Natural killer cell (primary cell): ENCODE measurements around the gene SNX5. TPM values are rescaled to one million over a fixed set of nuclear protein-coding genes. Genes with fewer than 3 reads are reported as not detected.

Experiments used
- ATAC-seq, 3 donors: fragments of 150-1000 bp in 2 of 3; fragments of 200-7000 bp in 1 of 3; cut with Tn5 transposase; 1 replicate in 1 of 3; 2 replicates in 2 of 3; pipeline ENCODE4 v1.10.0; 2021; ENCODE audit warnings: mild to moderate bottlenecking in 2 of 3, moderate library complexity in 2 of 3
- DNase-seq, 2 donors: peaks; one replicate each; pipeline versions ENCODE4 v3.0.0 to v3.0.0-alpha.2; 2013 to 2021; ENCODE audit warnings: mixed read lengths in 1 of 2
- H3K27ac ChIP-seq: one replicate; pipeline ENCODE4 v1.5.1; 2013; ENCODE audit warnings: mild to moderate bottlenecking, low read length
- H3K27me3 ChIP-seq: one replicate; pipeline ENCODE4 v1.6.1; 2013; ENCODE audit warnings: low read length; ENCODE audit not compliant: control insufficient read depth, insufficient read depth
- H3K36me3 ChIP-seq: one replicate; pipeline ENCODE4 v1.6.1; 2013; ENCODE audit warnings: low read length; ENCODE audit not compliant: control insufficient read depth, insufficient read depth
- H3K4me1 ChIP-seq: one replicate; pipeline ENCODE4 v1.6.1; 2013; ENCODE audit warnings: low read length; ENCODE audit not compliant: control insufficient read depth, insufficient read depth
- H3K4me3 ChIP-seq: one replicate; pipeline ENCODE4 v1.5.1; 2013; ENCODE audit warnings: low read length
- H3K9me3 ChIP-seq: one replicate; pipeline ENCODE4 v1.6.1; 2013; ENCODE audit warnings: low read length; ENCODE audit not compliant: control insufficient read depth, insufficient read depth
- H3K27ac Mint-ChIP-seq, 2 donors: one replicate each; pipeline ENCODE4 v1.8.0; 2022; ENCODE audit warnings: mild to moderate bottlenecking in 2 of 2, mixed read lengths in 2 of 2, moderate library complexity in 1 of 2
- H3K27me3 Mint-ChIP-seq, 2 donors: one replicate each; pipeline ENCODE4 v1.8.0; 2022; ENCODE audit warnings: low read depth in 2 of 2, mixed read lengths in 2 of 2
- H3K36me3 Mint-ChIP-seq: one replicate; pipeline ENCODE4 v1.8.0; 2022; ENCODE audit warnings: mixed read lengths
- H3K4me1 Mint-ChIP-seq, 2 donors: one replicate each; pipeline ENCODE4 v1.8.0; 2022; ENCODE audit warnings: mixed read lengths in 2 of 2
- H3K4me3 Mint-ChIP-seq: one replicate; pipeline ENCODE4 v1.8.0; 2022; ENCODE audit warnings: mild to moderate bottlenecking, moderate library complexity, mixed read lengths
- H3K9me3 Mint-ChIP-seq, 2 donors: one replicate each; pipeline ENCODE4 v1.8.0; 2022; ENCODE audit warnings: mixed read lengths in 2 of 2
- CTCF ChIP-seq: fragments of 200-600 bp; IDR thresholded peaks from one replicate; pipeline ENCODE4 v1.8.0; 2022; ENCODE audit warnings: antibody characterized with exemption
- WGBS: methylation state at CpG from one replicate; pipeline ENCODE4 v1.1.7; 2013; ENCODE audit warnings: missing lambda C conversion rate; ENCODE audit not compliant: insufficient coverage; 5-methylcytosine and 5-hydroxymethylcytosine counted together
- intact Hi-C: fragments of 100-400 bp; cut with micrococcal nuclease; formaldehyde crosslinking; loops from one replicate; pipeline ENCODE4 v1.14.2; 2022
- total RNA-seq, 4 donors: library from RNA; stranded (reverse); fragments of 120-200 nt in 1 of 4; gene quantifications; one replicate each; pipeline versions ENCODE4 v1.2.3 to v1.2.4, GENCODE V29; 2013 to 2022

SNX5 gene
- total RNA-seq, 3 donors from 2014 or later (not counting 1 experiment from before 2014, with no cell fraction given), result 62.3 to 85.4 (median 72.1) TPM

GRCh38 chr20:17992847-17993513 is 24.4 kb upstream of the SNX5 start:
- H3K4me1 Mint-ChIP-seq, result peaks cover 6 to 7% of the 10 kb centered on the region in 2 donors
- H3K4me3 Mint-ChIP-seq, result no peak overlapping the region
- DNase-seq (no peak), ATAC-seq (no peak)
- no peaks in the 10 kb centered on the region for H3K27me3 Mint-ChIP-seq
- 70% methylated on average over 3 of the region's 5 CpGs for WGBS
- no peak overlapping the region for H3K27ac Mint-ChIP-seq
- no peaks in the 10 kb centered on the region for H3K36me3 Mint-ChIP-seq
- Histone ChIP-seq H3K27ac (no peak overlapping the region), H3K4me3 (no peak overlapping the region), H3K36me3 (peaks cover 17% of the 10 kb centered on the region), H3K9me3 (no peaks in the 10 kb centered on the region), H3K27me3 (no peaks in the 10 kb centered on the region), H3K4me1 (peaks cover 3% of the 10 kb centered on the region)
- no peaks in the 10 kb centered on the region for H3K9me3 Mint-ChIP-seq
- intact Hi-C loops, result loop anchor here (10.0 kb wide), 1 partner anchor 308 kb away; the partner anchor contains the start of gene RRBP1
- TF ChIP-seq CTCF, result no peak

DNA sequence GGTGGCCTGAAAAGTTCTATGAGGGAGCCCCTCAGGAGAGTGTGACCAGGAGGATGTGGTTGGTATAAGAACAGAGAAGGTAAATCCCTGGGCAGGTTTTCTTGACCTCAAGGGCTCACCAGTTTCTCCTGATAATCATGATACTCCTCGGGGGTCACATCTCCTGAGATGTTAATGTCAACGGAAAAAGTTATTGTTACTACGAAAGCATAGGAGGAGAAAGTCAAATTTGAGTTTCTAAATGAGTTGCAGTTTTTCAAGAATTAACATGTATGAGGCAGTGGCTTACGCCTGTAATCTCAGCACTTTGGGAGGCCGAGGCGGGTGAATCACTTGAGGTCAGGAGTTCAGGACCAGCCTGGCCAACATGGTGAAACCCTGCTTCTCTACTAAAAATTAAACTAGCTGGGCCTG is 23.6 kb upstream of the SNX5 start:
- H3K27me3 ChIP-seq, result no peaks in the 10 kb centered on the region
- WGBS, result 71% methylated on average over 6 of the region's 6 CpGs
- no peak for TF ChIP-seq CTCF
- no peak for ATAC-seq
- no peak overlapping the region for H3K4me3 ChIP-seq
- DNase-seq, result no peak
- H3K36me3 ChIP-seq, result peaks cover 20% of the 10 kb centered on the region
- intact Hi-C loops, result loop anchor here (10.0 kb wide), 1 partner anchor 307 kb away; the partner anchor contains the start of gene RRBP1
- Mint-ChIP-seq H3K9me3 (no peaks in the 10 kb centered on the region), H3K27me3 (no peaks in the 10 kb centered on the region), H3K36me3 (no peaks in the 10 kb centered on the region), H3K4me3 (no peak overlapping the region), H3K27ac (no peak overlapping the region), H3K4me1 (peaks cover 6 to 7% of the 10 kb centered on the region in 2 donors)
- H3K27ac ChIP-seq, result no peak overlapping the region
- H3K9me3 ChIP-seq, result no peaks in the 10 kb centered on the region
- peaks cover 3% of the 10 kb centered on the region for H3K4me1 ChIP-seq

DNA sequence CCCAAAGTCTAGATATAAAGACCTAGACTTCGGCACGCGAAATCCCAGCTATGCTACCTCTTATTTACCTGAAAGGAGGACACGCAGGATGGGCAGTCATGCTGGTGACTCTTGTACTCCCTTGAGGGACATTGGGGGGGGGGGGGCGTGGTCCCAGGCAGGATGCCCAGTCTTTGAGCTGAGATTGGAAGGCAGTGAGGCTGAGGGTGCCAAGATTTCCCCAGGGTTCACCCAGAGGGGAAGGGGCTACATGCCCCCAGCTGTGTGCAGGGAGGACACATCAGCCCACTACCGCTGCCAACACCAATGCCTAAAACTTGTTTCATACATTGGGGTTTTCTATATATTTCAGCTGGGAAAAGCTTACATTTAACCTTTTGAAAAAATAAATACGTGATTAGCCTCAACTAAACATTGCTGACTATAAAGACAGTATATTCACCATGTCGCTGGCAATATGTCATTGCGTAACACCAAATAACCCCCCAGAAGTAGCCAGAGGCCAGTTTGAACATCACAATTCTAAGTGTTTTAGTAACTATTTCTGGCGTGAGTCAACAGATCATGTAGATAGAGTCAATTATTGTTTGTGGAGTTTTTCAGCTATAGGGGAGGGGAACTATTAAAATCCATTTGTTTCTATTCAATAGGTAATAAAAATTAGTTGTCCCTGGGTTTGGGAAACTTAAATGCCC is 21.8 kb upstream of the SNX5 start:
- H3K27me3 ChIP-seq, result no peaks in the 10 kb centered on the region
- WGBS, result 100% methylated on average over 9 of the region's 10 CpGs
- no peaks in the 10 kb centered on the region for H3K4me1 ChIP-seq
- ATAC-seq, result no peak
- H3K9me3 ChIP-seq, result no peaks in the 10 kb centered on the region
- no peak overlapping the region for H3K4me3 ChIP-seq
- H3K27me3 Mint-ChIP-seq, result no peaks in the 10 kb centered on the region
- no peak overlapping the region for H3K27ac ChIP-seq
- H3K36me3 ChIP-seq, result peaks cover 20% of the 10 kb centered on the region
- H3K9me3 Mint-ChIP-seq, result no peaks in the 10 kb centered on the region
- H3K36me3 Mint-ChIP-seq, result no peaks in the 10 kb centered on the region
- no peak for TF ChIP-seq CTCF
- no peak overlapping the region for H3K4me3 Mint-ChIP-seq
- H3K4me1 Mint-ChIP-seq, result no peaks in the 10 kb centered on the region
- H3K27ac Mint-ChIP-seq, result no peak overlapping the region
- intact Hi-C loops, result loop anchor here (10.0 kb wide), 1 partner anchor 306 kb away; the partner anchor contains the start of gene RRBP1
- DNase-seq, result no peak
